Activated T-helper 17 cell treated with anti-CD3 and anti-CD28 coated beads, Interleukin-2, amount 50 U/mL, for 72 hours (primary cell): ENCODE results near the gene GRID2. TPM values are rescaled to one million over a fixed set of nuclear protein-coding genes. Genes with fewer than 3 reads are reported as not detected.
"Not testable (repeated sequence)": the region's sequence is repeated elsewhere in the genome, so short reads cannot be mapped to it uniquely, and the experiment has no call there.

ENCODE experiments used
- ATAC-seq: fragments of 150-1000 bp; cut with Tn5 transposase; replicated peaks from 2 replicates; pipeline ENCODE4 v1.10.0; 2021; ENCODE audit warnings: mild to moderate bottlenecking, moderate library complexity
- H3K27ac Mint-ChIP-seq: one replicate; pipeline ENCODE4 v1.8.0; 2022; ENCODE audit warnings: mixed read lengths
- H3K27me3 Mint-ChIP-seq: one replicate; pipeline ENCODE4 v1.8.0; 2022; ENCODE audit warnings: mixed read lengths
- H3K36me3 Mint-ChIP-seq: one replicate; pipeline ENCODE4 v1.8.0; 2022; ENCODE audit warnings: low read depth, mild to moderate bottlenecking, mixed read lengths
- H3K4me1 Mint-ChIP-seq: one replicate; pipeline ENCODE4 v1.8.0; 2022; ENCODE audit warnings: mixed read lengths
- H3K4me3 Mint-ChIP-seq: one replicate; pipeline ENCODE4 v1.8.0; 2022; ENCODE audit warnings: mild to moderate bottlenecking, mixed read lengths
- H3K9me3 Mint-ChIP-seq: one replicate; pipeline ENCODE4 v1.8.0; 2022; ENCODE audit warnings: mixed read lengths
- total RNA-seq, 2 donors: library from RNA; stranded (reverse); gene quantifications; one replicate each; pipeline ENCODE4 v1.2.3, GENCODE V29; 2022

The GRID2 gene
- total RNA-seq, 2 donors from 2014 or later, result not detected

DNA sequence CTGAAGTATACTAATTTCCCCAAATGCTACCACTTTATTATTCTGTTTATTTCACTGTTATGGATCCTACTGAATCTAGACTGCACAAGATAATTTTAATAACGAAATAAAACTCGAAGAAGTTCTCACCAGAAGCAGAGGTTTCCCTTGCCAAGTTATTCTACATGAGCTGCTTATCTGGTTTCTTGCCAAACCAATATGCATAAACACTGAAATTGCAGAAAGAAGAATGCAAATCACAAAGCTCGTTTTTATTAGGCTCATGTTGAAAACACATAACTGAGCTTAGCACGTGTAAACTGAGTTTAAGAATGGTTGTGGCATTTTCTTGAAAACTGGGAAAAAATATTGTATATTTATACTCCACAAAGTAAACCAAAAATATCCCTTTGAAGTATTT lies 35.9 kb downstream of the GRID2 start:
- ATAC-seq, result no peak
- no peak overlapping the region for H3K27ac Mint-ChIP-seq
- no peaks in the 10 kb centered on the region for H3K27me3 Mint-ChIP-seq
- no peaks in the 10 kb centered on the region for H3K4me1 Mint-ChIP-seq
- peaks cover 8% of the 10 kb centered on the region for H3K9me3 Mint-ChIP-seq
- no peaks in the 10 kb centered on the region for H3K36me3 Mint-ChIP-seq
- H3K4me3 Mint-ChIP-seq, result no peak overlapping the region

GRCh38 chr4:92344216-92344615 lies 40.5 kb downstream of the GRID2 start:
- Mint-ChIP-seq H3K4me1 (no peaks in the 10 kb centered on the region), H3K27ac (no peak overlapping the region), H3K36me3 (no peaks in the 10 kb centered on the region), H3K27me3 (no peaks in the 10 kb centered on the region), H3K9me3 (peaks cover 8% of the 10 kb centered on the region), H3K4me3 (no peak overlapping the region)
- ATAC-seq, result no peak

DNA sequence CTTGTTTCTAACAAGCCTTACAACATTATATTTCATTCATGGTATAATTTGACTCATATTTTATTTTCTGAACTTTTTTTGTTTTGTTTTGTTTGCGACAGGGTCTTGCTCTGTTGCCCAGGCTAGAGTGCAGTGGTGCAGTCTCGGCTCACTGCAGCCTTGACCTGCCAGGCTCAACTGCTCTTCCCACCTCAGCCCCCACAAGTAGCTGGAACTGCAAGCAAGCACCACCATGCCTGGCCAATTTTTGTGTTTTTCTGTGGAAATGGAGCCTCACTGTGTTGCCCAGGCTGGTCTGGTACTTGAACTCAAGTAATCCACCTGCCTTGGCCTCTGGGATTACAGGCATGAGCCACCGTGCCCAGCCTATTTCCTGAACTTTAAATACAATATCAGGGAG lies 42.5 kb downstream of the GRID2 start:
- no peak overlapping the region for H3K4me3 Mint-ChIP-seq

GRCh38 chr4:92357966-92358365 lies 54.2 kb downstream of the GRID2 start:
- Mint-ChIP-seq H3K36me3 (no peaks in the 10 kb centered on the region), H3K4me1 (no peaks in the 10 kb centered on the region), H3K4me3 (no peak overlapping the region), H3K9me3 (no peaks in the 10 kb centered on the region), H3K27me3 (no peaks in the 10 kb centered on the region), H3K27ac (no peak overlapping the region)
- no peak for ATAC-seq

More for the DNA sequence above, 42.5 kb downstream of the GRID2 start:
- Mint-ChIP-seq H3K27me3 (no peaks in the 10 kb centered on the region), H3K27ac (no peak overlapping the region), H3K4me1 (no peaks in the 10 kb centered on the region), H3K9me3 (peaks cover 4% of the 10 kb centered on the region), H3K36me3 (no peaks in the 10 kb centered on the region)
- no peak for ATAC-seq

- Mint-ChIP-seq H3K9me3 (no peaks in the 10 kb centered on the region), H3K4me3 (no peak overlapping the region), H3K27ac (no peak overlapping the region), H3K4me1 (no peaks in the 10 kb centered on the region), H3K27me3 (no peaks in the 10 kb centered on the region), H3K36me3 (no peaks in the 10 kb centered on the region)
- ATAC-seq, result no peak
Observed at GRCh38 chr4:92359491-92359890, 55.7 kb downstream of the GRID2 start.

GRCh38 chr4:92362028-92362427 lies 58.3 kb downstream of the GRID2 start:
- H3K4me1 Mint-ChIP-seq, result no peaks in the 10 kb centered on the region
- H3K27me3 Mint-ChIP-seq, result no peaks in the 10 kb centered on the region
- H3K4me3 Mint-ChIP-seq, result no peak overlapping the region
- no peak for ATAC-seq
- no peaks in the 10 kb centered on the region for H3K9me3 Mint-ChIP-seq
- no peaks in the 10 kb centered on the region for H3K36me3 Mint-ChIP-seq
- no peak overlapping the region for H3K27ac Mint-ChIP-seq

GRCh38 chr4:92368653-92369052 lies 64.9 kb downstream of the GRID2 start:
- H3K4me1 Mint-ChIP-seq, result no peaks in the 10 kb centered on the region
- H3K4me3 Mint-ChIP-seq, result no peak overlapping the region
- H3K27ac Mint-ChIP-seq, result no peak overlapping the region
- H3K27me3 Mint-ChIP-seq, result no peaks in the 10 kb centered on the region
- peaks cover 5% of the 10 kb centered on the region for H3K9me3 Mint-ChIP-seq
- H3K36me3 Mint-ChIP-seq, result no peaks in the 10 kb centered on the region
- no peak for ATAC-seq

DNA sequence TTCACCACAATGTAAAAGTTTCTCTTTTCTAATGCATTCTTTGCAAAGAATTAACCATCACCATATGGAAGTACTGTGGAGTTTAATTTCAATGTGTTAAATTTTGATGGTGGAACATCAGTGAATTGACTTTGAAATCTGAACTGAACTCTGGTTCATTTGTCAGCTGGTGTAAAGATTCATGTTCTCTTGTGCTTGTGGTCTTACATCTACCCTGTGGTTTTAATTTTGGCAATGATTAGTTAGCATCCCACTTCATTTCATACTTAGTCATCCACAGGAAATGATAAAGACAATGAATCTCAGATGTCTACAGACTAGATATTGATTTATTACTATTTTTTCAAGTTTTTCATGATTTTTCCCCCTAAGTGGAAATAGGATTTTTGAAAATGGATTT lies 77.8 kb downstream of the GRID2 start:
- no peak for ATAC-seq
- H3K9me3 Mint-ChIP-seq, result peaks cover 6% of the 10 kb centered on the region
- H3K27ac Mint-ChIP-seq, result no peak overlapping the region
- no peaks in the 10 kb centered on the region for H3K36me3 Mint-ChIP-seq
- no peaks in the 10 kb centered on the region for H3K27me3 Mint-ChIP-seq
- H3K4me3 Mint-ChIP-seq, result no peak overlapping the region
- H3K4me1 Mint-ChIP-seq, result no peaks in the 10 kb centered on the region

DNA sequence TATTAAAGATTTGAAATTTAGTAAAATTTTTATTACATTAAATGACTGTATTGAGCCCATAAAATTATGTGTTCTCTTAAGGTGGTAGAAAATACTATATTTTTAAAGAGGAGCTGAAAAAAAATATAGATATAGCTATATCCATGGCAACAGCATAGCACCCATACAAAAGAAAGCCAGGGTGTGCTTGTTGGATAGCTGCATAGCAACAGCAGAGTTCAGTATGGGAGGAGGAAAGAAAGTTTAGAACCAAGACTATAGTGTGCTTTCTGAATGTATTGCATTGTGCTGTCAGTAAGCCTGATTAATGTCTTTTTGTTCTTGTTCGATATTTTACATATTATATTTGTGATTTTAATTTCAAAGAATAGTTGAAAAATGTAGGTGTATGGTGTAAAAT lies 78.4 kb downstream of the GRID2 start:
- no peak for ATAC-seq
- Mint-ChIP-seq H3K27me3 (no peaks in the 10 kb centered on the region), H3K4me3 (no peak overlapping the region), H3K36me3 (no peaks in the 10 kb centered on the region), H3K27ac (no peak overlapping the region), H3K9me3 (peaks cover 4% of the 10 kb centered on the region), H3K4me1 (no peaks in the 10 kb centered on the region)

DNA sequence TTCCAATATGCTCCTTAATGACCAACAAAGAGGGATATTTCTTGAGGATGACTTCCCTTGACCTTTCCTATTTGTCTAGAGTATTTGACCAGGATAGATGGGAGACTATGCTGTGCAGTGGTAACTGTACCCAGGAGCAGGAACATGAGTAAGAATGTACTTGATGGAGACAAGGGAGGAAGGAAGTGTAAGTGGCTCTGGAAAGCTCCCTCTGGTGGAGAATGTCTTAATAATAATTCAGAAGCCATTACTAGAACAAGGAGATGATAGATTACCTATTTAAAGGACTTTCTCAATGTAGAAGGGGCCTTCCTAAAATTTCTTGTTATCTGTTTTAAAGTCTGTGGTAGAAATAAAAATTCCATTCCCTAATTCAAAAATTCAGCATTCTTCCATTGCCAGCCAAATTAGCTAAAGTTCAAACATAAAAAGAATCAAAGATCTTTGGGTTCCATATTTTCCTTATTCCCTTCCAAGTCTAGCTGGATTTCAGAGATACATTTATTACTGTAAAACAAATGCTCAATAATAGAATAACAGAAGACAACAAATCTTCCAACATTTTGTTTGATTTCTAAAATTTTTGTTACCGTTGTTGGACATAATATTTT lies 83.8 kb downstream of the GRID2 start:
- no peaks in the 10 kb centered on the region for H3K9me3 Mint-ChIP-seq
- H3K27ac Mint-ChIP-seq, result no peak overlapping the region
- no peaks in the 10 kb centered on the region for H3K36me3 Mint-ChIP-seq
- H3K4me1 Mint-ChIP-seq, result no peaks in the 10 kb centered on the region
- H3K27me3 Mint-ChIP-seq, result no peaks in the 10 kb centered on the region
- no peak overlapping the region for H3K4me3 Mint-ChIP-seq
- ATAC-seq, result no peak

DNA sequence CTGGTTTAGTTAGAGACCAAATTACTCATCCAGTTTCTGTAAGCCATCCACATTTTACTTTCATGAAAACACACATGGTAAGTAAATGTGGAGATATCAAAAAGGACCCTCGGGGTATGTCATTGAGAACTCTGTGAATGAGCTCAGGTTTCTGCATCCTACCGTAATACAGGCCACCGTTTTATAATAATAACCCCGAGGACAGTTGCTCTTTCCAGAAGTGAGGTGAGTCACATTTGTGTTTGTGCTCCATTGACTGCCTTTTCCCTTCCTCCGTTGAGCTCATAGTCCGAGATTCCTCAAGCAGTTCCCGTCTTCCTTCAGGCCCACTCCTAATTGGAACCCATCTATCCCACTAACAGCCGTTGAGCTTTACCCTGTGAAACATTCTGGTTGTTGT lies 95.3 kb downstream of the GRID2 start:
- ATAC-seq, result no peak
- Mint-ChIP-seq H3K27ac (no peak overlapping the region), H3K36me3 (no peaks in the 10 kb centered on the region), H3K4me1 (no peaks in the 10 kb centered on the region), H3K9me3 (no peaks in the 10 kb centered on the region), H3K4me3 (no peak overlapping the region), H3K27me3 (no peaks in the 10 kb centered on the region)

DNA sequence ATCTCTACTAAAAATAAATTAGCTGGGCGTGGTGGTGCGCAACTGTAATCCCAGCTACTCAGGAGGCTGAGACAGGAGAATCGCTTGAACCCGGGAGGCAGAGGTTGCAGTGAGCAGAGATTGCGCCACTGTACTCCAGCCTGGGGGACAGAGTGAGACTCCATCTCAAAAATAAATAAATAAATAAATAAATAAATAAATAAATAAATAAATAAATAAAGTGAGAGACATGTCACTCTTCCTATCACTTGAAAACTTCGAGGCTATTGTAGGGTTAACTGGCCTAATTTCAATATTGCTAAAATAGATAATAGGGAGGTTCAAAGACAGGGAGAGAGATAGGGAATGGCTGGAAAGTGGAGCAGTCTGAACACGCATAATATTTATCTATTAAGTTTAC lies 99.8 kb downstream of the GRID2 start:
- not testable (repeated sequence) for H3K4me1 Mint-ChIP-seq

DNA sequence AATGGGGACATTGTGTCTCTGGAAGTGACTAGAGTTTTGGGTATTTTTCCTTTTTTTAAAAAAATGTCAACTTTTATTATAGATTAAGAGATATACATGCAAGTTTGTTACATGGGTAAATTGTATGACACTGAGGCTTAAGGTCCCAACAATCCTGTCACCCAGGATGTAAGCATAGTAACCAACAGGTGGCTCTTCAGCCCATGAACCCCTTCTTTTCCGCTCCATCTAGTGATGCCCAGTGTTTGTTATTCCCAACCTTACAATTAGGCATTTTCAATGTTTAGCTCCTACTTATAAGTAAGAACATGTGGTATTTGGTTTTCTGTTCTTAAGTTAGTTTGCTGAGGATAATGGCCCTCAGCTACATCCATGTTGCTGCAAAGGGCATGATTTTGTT lies 102.7 kb downstream of the GRID2 start:
- no peak for ATAC-seq
- Mint-ChIP-seq H3K27me3 (no peaks in the 10 kb centered on the region), H3K4me1 (no peaks in the 10 kb centered on the region), H3K27ac (no peak overlapping the region), H3K9me3 (no peaks in the 10 kb centered on the region), H3K36me3 (no peaks in the 10 kb centered on the region), H3K4me3 (no peak overlapping the region)

More for the DNA sequence above, 99.8 kb downstream of the GRID2 start:
- H3K27ac Mint-ChIP-seq, H3K4me3 Mint-ChIP-seq, H3K9me3 Mint-ChIP-seq, H3K27me3 Mint-ChIP-seq, H3K36me3 Mint-ChIP-seq, ATAC-seq: not testable (repeated sequence)

- Mint-ChIP-seq H3K36me3 (no peaks in the 10 kb centered on the region), H3K9me3 (peaks cover 9% of the 10 kb centered on the region), H3K27me3 (no peaks in the 10 kb centered on the region), H3K27ac (no peak overlapping the region), H3K4me1 (no peaks in the 10 kb centered on the region), H3K4me3 (no peak overlapping the region)
- peak; percentile 21 for ATAC-seq
Observed at GRCh38 chr4:92421920-92422319, 118.2 kb downstream of the GRID2 start.

DNA sequence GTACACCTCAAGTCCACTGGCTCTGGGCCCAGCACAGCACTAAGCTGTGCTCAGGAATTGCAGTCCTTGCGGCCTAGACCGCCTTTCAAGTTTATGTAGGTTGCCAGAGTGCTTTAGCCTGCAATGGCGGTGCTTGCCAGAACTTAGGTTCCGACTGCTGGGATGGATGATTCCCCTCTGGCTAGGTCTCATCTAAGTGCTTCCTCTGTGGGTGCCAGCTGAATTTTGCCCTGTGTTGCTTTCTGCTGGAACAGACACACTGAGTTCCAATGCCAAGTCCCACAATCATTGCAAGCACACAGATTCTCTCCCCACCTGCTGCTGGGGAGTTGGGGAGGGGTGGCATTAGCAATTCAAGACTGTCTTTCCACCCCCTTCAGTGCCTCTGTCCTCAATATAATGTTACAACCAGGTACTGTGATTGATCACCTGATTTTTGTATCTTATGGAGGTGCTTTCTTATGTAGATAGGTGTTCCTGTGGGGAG lies 129.5 kb downstream of the GRID2 start:
- H3K9me3 Mint-ChIP-seq, result peaks cover 14% of the 10 kb centered on the region
- no peak for ATAC-seq
- H3K36me3 Mint-ChIP-seq, result no peaks in the 10 kb centered on the region
- no peaks in the 10 kb centered on the region for H3K27me3 Mint-ChIP-seq
- H3K27ac Mint-ChIP-seq, result no peak overlapping the region
- H3K4me1 Mint-ChIP-seq, result no peaks in the 10 kb centered on the region
- no peak overlapping the region for H3K4me3 Mint-ChIP-seq

GRCh38 chr4:92438722-92439121 lies 135.0 kb downstream of the GRID2 start:
- H3K27me3 Mint-ChIP-seq, H3K4me1 Mint-ChIP-seq, ATAC-seq, H3K4me3 Mint-ChIP-seq, H3K9me3 Mint-ChIP-seq, H3K36me3 Mint-ChIP-seq, H3K27ac Mint-ChIP-seq: not testable (repeated sequence)
